GM19025 (cell line): ENCODE data around the gene CITED4.
A peak's percentile ranks its signal among the peaks of the same experiment; 100 is the strongest.

Experiments
- ATAC-seq: cut with Tn5 transposase; IDR thresholded peaks from one replicate; pipeline ENCODE4 v1.9.1; 2021; ENCODE audit warnings: mild to moderate bottlenecking, low read depth, moderate library complexity; ENCODE audit not compliant: unreplicated experiment

The CITED4 gene

DNA sequence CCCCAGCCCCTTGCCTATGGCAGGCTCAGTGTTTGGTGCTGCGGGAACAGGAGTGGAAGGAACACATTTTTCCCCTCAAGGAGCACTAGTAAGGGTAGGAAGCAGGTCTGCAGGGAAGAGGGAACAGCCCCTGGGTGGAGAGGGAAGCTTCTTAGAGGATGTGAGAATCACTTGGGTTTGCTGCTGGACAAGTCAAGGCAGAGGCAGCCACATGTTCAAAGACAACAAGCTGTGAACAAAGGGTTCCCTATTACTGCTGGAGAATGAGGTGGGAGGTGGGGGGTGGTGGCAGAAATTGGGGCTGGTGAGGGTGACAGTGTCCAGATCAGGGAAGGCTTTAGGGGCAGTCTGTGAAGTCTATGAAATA is 24.8 kb upstream of the CITED4 start:
- ATAC-seq, result no peak

DNA sequence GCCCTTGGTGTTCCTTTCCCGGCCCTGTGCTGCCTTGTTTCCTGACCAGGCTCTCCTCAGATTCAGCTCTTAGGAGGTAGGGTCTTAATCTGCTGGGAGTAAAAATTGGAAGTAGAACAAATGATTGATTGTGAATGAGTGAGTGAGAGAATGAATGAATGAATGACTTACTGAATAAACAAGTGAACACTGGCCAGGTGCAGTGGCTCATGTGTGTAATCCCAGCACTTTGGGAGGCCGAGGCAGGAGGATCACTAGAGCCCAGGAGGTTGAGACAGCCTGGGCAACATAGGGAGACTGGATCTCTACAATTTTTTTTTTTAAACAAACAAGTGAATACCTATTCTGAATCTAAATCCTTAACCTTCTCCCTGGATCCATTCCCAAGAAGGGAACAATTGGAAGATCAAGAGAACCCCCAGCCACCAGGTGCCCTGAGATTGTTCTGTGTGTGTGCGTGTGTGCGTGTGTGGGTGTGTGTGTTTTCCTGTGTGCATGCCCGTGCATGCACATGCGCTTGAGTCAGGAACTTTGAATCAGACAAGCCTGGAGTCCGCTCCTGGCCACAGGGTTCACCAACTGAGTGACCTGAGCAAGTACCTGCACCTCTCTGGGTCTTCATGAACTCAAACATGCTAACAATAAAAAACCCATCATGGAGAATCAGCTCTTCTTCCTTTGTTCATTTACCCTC is 24.3 kb upstream of the CITED4 start:
- ATAC-seq, result no peak

DNA sequence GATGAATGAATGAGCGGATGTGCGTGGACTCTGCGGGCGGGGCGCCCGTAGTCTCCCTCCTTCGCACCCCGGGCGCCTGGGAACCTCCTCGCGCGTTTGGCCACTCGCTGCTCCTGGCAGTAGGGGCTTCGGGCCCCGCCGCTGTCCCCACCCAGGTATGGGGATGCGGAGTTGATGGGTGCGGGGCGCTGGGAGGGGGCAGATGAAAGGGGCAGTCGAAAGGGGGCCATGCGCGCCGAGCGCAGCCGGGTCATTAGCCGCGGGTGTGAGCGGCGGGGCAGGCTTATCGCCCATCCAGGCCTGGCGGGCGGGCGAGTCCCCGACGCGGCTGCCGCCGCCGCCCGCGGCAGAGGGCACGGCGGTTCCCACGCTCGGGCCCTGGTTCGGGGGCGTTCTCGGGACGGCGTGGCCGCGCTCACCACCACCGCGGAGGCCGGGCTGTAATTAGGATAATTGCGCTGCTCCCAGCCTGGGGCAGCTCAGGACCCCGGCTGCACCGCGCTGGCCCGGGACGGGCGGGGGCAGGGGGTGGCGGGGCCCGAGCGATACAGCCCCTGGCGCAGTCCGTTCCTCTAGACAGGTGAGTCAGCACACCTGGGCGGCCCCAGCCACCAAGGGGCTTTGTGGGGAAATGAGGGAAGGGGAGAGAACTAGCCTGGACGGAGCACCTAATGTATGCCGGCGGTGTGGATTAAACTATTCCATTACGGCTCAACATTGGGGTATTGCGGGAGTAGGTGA is 22.1 kb upstream of the CITED4 start:
- ATAC-seq, result no peak

DNA sequence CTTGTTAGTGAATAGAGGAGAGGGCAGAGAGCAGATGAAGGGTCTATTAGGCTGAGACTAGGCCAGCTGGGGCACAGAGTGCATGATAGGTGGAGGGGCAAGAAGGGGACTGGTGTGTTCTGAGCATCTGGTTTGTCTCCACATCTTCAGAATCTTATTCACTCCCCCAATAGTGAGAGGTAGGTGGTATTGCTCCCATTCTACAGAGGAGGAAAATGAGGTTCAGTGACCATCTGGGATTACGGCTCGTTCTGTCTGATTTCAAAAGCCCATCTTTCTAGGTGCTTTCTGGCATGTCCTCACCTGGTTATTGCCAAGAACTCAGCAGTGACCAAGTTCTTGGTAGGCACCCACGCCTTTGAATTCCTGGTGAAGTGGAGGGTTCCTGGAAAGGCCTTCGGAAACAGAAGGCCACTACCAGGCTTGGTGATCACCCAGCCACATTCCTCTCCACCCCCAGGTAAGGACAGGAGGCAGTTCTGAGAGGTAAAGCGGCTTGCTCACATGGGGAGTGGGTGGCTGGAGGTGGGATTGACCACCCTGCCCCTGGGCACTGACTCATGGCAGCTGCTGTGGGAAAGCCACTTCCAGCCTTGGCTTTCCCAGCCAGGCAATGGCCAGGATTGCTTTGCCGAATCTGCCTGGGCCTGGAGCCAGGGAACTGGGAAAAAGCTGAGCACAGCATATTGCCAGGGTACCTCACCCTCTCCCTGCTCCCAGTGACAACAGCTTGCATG is 18.8 kb upstream of the CITED4 start:
- ATAC-seq, result no peak

DNA sequence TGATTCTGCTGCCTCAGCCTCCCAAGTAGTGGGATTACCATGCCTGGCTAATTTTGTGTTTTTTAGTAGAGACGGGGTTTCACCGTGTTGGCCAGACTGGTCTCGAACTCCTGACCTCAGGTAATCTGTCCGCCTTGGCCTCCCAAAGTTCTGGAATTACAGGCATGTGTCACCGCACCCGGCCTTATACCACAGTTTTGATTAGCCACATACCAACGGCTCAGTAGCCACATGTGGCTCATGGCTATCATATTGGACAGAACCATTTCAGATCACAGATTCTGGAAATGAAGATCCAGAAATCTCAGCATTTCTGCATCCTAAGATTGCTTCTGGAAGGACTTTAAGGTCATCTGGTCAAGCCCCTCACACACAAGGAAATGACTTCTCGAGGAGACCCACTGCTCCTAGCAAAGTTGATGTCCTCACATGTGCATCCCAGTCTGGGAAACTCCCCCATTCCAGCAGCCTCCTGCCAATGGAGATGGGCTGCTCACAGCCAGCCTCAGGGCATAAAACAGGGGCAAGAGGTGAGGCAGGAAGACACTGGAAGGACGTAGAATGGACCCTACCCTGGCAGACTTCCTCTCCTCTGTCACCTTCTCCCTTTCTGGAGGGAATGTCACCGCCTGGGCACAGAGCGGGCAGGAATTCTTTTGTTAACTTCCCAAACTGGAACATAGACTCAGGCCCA is 17.5 kb upstream of the CITED4 start:
- ATAC-seq, result no peak

DNA sequence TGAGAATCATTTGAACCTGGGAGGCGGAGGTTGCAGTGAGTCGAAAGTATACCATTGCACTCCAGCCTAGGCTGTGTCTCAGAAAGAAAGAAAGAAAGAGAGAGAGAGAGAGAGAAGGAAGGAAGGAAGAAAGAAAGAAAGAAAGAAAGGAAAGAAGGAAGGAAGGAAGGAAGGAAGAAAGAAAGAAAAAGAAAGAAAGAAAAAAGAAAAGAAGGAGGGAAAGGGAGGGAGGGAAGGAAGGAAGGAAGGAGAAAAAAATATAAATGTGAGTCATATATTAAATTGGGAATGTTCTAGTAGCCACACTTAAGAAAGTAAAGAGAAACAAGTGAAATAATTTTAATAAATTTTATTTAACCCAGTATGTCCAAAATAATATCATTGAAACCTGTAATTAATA is 16.7 kb upstream of the CITED4 start:
- ATAC-seq, result no peak

DNA sequence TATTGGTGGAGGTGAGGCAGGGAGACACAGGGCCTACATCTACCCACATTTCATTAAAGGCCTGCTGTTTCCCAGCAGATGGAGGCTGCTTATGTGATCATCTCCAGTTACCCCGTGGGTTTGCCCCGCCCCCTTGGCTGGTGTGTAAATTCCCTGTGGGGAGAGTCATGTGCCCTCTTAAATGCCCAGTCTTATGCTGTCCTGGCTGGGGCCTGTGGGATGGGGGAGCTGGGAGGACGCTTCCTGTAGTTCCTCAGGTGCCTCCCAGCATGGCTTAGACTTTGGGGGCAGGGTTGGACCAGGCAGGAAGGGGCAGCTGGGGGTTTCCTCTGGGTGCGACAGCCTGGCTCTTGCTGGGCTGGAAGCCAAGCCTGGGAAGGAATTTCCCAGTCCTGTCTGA is 15.5 kb upstream of the CITED4 start:
- ATAC-seq, result no peak

DNA sequence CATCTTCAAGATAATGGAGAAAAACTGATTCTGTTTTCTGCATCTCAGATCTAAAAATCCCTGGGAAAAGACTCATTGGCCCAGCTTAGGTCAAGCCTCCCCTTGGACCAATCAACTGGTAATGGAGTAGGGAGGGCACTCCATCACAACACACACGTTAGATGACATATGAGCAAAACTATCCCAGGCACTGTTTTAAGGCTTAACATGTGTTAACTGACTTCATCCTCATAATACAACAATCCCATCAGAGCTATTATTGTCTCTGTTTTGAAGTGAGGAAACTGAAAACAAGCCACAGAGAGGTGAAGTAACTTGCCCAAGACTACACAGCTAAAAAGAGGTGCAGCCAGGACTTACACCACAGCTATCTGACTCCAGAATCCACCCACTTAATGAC is 14.7 kb upstream of the CITED4 start:
- no peak for ATAC-seq

DNA sequence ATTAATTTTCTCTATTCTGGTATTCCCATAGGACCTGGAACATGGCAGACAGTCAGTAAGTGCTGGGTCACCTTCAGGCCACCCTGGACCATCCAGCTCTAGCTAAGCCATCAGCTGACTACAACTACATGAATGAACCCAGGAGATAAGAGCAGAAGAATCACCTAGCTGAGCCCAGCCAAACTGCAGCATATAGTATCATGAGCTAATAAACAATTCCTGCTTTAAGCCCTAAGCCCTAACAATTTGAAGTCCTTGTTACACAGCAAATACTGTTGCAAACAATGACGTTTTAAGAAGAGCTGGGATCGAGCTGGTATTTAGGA is 14.2 kb upstream of the CITED4 start:
- no peak for ATAC-seq

DNA sequence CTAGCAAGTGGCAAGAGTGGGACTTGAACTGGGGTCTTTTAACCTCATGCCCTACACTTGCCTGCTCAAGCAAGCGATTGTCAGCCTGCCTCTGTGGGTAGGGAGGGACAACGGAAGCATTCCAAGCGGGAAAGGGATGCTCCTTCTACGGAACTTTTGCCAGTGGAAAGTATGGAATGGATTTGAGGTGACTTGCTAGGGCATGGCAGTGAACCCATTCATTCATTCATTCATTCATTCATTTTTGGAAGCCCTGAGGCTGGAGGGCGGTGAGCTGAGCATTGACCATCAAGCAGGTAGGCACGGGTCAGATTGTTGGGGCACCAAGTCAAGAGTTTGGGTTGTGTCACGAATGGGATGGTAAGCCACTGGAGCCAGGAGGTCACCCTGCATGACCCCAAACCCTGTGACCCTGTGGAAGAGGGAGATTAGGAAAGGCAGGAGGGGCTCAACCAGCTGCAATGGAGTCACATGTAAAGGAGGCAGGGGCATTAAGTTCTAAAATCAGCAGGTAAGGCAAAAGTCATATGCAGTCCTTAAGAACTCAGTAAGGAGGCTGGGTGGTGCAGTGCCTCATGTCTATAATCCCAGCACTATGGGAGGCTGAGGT is 11.8 kb upstream of the CITED4 start:
- ATAC-seq, result no peak

DNA sequence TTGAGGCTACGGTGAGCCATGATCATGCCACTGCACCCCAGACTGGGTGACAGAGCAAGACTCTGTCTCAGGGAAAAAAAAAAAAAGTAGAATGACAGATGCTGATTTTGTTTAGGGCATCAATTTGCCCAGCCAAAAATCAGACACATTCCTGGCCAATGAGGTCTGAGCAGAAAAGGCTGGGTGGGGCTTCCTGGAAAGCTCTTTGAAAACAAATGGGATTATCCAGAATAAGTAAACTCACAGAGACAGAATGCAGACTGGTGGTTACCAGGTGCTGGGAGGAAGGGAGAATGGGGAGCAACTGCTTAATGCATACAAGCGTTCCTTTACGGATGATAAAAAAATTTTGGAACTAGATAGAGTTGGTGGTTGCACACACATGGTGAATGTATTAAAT is 10.1 kb upstream of the CITED4 start:
- ATAC-seq, result no peak

DNA sequence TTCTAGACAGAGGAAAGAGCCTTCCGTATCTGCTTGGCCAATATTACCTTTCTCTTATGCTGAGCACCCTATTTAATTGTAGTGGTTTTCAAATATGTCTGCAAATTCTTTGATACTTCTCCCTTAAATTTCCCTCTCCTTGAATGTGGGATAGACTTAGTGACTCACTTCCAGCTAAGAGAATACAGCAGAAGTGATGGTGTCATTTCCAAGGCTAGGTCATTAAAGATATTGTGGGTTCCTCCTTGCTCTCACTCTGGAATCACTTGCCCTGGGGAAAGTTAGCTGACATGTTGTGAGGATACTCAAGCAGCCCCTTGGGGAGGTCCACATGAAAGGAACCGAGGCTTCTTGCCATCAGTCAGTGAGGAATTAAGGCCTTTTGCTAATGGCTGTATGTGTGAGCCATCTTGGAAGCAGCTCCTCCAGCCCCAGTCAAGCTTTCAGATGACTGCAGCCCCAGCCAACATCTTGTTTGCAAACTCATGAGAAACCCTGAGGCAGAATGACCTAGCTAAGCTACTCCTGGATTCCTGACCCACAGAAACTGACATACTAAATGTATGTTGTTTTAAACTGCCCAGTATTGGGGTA is 8.1 kb upstream of the CITED4 start:
- ATAC-seq, result no peak

DNA sequence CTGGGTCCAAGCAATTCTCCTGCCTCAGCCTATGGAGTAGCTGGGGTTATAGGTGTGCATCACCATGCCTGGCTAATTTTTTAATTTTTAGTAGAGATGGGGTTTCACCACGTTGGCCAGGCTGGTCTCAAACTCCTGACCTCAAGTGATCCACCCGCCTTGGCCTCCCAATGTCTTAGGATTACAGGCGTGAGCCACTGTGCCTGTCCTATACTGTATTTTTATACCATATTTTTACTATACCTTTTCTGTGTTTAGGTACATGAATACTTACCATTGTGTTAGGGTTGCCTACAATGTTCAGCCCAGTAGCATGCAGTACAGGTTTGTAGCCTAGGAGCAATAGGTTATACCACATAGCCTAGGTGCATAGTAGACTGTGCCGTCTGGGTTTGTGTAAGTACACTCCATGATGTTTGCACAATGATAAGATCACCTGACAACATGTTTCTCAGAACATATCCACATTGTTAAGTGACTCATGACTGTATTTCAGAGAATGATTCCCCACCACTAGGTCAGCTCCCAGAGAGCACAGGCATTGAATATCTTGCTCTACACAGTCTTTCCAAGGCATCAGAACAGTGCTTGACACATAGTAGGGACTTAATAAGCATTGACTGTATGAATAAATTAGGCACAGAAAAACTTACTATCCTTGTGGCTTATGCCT is 6.0 kb upstream of the CITED4 start:
- no peak for ATAC-seq

DNA sequence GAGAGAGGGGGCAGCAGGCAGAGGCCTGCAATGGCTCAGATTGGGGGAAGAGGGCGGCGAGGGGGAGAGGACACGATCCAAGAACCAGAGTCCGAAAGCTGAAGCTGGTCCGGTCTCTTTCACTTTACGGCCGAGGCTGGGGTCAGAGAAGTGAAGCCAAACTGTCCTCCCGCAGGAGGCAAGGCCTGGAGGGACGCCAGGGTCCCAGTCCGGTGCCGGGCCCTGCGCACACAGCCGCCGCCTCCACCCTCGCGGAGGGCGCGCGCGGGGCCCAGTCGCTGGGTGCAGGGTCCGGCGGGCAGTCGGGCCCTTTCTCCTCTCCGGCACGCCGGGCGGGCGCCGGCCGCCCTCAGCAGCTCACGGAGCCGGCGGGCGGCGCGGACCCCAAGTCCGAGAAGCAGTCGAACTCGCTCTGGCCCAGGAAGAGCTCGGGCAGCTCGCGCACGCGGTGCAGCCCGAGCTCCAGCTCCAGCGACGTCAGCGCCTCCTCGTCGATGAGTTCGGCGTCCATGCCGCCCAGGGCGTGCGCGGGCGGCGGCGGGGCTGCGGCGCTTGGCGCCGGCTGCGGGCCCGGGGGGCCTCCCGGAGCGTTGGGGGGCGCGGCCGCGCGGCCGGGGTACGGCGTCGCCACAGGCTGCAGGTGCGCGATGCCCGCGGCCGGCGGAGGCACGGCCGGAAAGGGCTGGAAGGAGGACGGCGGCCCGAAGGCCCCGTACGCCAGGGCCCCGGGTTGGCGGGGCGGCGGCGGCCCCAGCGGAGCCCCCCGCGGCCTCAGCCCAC is 749 bp downstream of the CITED4 start:
- ATAC-seq, result peak; percentile 4

DNA sequence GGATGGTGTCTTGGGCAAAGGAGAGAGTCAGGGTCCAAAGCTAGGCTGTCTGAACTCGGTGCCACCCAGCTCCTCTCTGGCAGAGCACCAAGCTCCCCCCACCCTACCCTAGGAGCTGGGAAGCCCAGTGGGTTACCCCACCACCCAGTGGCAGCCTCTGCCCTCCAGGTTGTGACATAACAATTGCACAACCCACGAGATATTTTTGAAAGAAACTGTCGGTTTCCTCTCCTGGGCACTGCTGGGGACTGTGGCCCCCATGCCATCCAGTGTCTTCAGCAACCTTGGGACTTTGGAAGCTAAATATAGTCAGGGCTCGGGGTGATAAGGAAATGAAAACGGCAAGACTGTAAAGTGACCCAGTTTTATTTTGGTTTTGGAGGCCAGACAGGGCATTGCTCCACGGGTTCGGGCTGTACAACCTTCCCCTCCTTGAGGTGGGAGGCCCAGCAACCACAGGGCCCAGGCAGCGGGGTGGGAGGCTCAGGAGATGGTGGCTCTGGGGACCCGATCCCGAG is 1.4 kb downstream of the CITED4 start:
- no peak for ATAC-seq

DNA sequence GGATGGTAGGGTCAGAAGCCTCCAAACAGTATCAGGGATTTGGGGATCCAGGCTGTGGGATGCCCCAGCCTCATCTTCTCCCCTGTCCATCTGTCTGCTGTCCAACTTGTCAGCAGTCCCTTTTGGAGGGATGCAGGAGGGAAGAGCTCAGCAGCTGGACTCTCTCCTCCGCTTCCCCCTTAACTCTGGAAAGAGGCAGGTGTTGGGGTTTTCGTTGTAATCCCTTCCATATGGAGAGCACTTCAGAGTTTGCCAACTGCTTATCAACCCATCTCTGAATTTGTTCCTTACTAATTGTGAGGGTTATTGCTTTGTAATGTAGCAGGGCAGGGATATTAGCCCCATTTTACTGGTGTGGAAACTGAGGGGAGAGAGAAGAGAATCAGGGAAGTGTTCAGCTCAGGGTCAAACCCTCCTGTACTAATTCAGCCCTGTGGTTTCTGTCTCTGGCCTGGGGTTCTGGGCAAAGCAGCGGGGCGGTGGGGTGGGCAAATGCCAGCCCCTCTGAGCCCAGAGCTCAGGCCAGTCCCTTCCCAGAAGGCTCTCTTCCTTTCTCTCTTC is 3.2 kb downstream of the CITED4 start:
- no peak for ATAC-seq

DNA sequence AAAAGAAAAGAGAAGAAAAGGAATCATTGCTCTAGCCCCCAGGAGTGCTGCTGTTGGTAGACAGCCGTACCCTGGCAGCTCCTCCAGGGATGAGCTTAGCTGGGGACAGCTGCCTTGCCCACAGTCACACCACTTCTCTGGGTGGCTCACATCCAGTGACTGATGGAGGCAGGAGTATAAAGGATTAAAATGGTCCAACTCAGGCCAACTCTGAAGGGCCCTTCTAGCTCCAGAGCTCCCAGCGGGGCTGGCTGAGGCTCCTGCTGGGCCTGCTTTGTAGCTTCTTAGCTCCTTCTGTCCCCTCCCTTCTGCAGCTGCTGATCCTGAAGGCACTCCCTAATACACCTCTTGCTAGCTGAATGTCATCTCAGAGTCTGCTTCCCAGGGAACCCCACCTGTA is 4.4 kb downstream of the CITED4 start:
- ATAC-seq, result no peak

DNA sequence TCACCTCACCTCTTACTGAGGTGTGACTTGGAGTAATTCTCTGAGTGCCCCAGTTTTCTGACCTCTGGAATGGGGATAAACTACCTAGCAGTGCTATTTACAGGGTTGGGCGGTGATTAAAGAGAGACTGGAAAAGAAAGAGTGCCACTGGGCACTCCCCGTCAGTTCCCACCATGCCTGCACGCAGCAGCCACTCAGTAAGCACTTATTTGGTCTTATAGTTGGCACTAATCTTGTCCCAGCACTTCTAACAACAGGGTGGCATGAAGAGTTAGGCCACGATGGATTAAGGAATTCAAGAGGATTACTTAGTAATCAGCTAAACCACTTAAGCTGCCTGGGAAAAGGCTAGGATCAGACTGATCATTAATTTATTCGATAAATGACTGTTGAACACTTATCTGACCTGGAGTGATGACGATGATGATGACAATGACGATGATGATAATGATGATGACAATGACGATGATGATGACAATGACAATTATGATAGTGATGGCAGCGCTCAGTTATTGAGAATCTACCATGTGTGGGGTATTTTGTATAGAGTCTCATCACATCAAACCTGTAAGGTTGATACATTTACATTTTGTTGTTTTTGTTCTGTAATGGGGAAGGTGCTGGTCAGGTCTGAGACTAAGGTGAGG is 5.4 kb downstream of the CITED4 start:
- ATAC-seq, result no peak
